ENCODE measurements around the gene ITGAX. TPM values are rescaled to one million over a fixed set of nuclear protein-coding genes. Genes with fewer than 3 reads are reported as not detected.

Gene ITGAX
- total RNA-seq, 1 donor from 2014 or later, result not detected

- Mint-ChIP-seq H3K27me3 (peaks cover 13% of the 10 kb centered on the region), H3K4me3 (no peak overlapping the region), H3K4me1 (ENCODE audit: unreplicated experiment) (no peaks in the 10 kb centered on the region), H3K27ac (no peak overlapping the region), H3K9me3 (no peaks in the 10 kb centered on the region), H3K36me3 (no peaks in the 10 kb centered on the region)
- DNase-seq (ENCODE audit: extremely low spot score, unreplicated experiment), result no peak
- no peak for TF ChIP-seq CTCF (conservative IDR thresholded peaks at IDR 0.05)
Measured at GRCh38 chr16:31360251-31360650, 5.3 kb downstream of the ITGAX start.

GRCh38 chr16:31361201-31362110, 6.5 kb downstream of the ITGAX start:
- Mint-ChIP-seq H3K9me3 (no peaks in the 10 kb centered on the region), H3K36me3 (no peaks in the 10 kb centered on the region), H3K27me3 (peaks cover 11% of the 10 kb centered on the region), H3K27ac (no peak overlapping the region), H3K4me3 (no peak overlapping the region), H3K4me1 (ENCODE audit: unreplicated experiment) (no peaks in the 10 kb centered on the region)
- no peak for DNase-seq (ENCODE audit: extremely low spot score, unreplicated experiment)
- no peak for TF ChIP-seq CTCF (conservative IDR thresholded peaks at IDR 0.05)

- Mint-ChIP-seq H3K4me1 (ENCODE audit: unreplicated experiment) (no peaks in the 10 kb centered on the region), H3K36me3 (no peaks in the 10 kb centered on the region), H3K4me3 (no peak overlapping the region), H3K27ac (no peak overlapping the region), H3K27me3 (peaks cover 11% of the 10 kb centered on the region), H3K9me3 (no peaks in the 10 kb centered on the region)
- TF ChIP-seq CTCF (conservative IDR thresholded peaks at IDR 0.05), result no peak
- DNase-seq (ENCODE audit: extremely low spot score, unreplicated experiment), result no peak
Measured at GRCh38 chr16:31362476-31363405, 7.8 kb downstream of the ITGAX start.

GRCh38 chr16:31363721-31364120, 8.7 kb downstream of the ITGAX start:
- DNase-seq (ENCODE audit: extremely low spot score, unreplicated experiment), result no peak
- no peak overlapping the region for H3K27ac Mint-ChIP-seq
- peaks cover 11% of the 10 kb centered on the region for H3K27me3 Mint-ChIP-seq
- no peaks in the 10 kb centered on the region for H3K36me3 Mint-ChIP-seq
- no peaks in the 10 kb centered on the region for H3K9me3 Mint-ChIP-seq
- H3K4me3 Mint-ChIP-seq, result no peak overlapping the region
- no peak for TF ChIP-seq CTCF (conservative IDR thresholded peaks at IDR 0.05)
- no peaks in the 10 kb centered on the region for H3K4me1 Mint-ChIP-seq (ENCODE audit: unreplicated experiment)

GRCh38 chr16:31364421-31364820, 9.4 kb downstream of the ITGAX start:
- no peak for TF ChIP-seq CTCF (conservative IDR thresholded peaks at IDR 0.05)
- no peak overlapping the region for H3K27ac Mint-ChIP-seq
- no peak for DNase-seq (ENCODE audit: extremely low spot score, unreplicated experiment)
- no peak overlapping the region for H3K4me3 Mint-ChIP-seq
- no peaks in the 10 kb centered on the region for H3K4me1 Mint-ChIP-seq (ENCODE audit: unreplicated experiment)
- H3K9me3 Mint-ChIP-seq, result no peaks in the 10 kb centered on the region
- peaks cover 11% of the 10 kb centered on the region for H3K27me3 Mint-ChIP-seq
- H3K36me3 Mint-ChIP-seq, result no peaks in the 10 kb centered on the region

Data from type B pancreatic cell (in vitro differentiated cells).